GM12801 (cell line): ENCODE data around the gene ZFAND3.

Source experiments
- CTCF ChIP-seq: IDR thresholded peaks from one replicate; pipeline ENCODE4 v1.5.1; 2011; ENCODE audit warnings: control low read depth; ENCODE audit not compliant: insufficient read length; ENCODE audit errors: extremely low read depth

ZFAND3 gene

DNA sequence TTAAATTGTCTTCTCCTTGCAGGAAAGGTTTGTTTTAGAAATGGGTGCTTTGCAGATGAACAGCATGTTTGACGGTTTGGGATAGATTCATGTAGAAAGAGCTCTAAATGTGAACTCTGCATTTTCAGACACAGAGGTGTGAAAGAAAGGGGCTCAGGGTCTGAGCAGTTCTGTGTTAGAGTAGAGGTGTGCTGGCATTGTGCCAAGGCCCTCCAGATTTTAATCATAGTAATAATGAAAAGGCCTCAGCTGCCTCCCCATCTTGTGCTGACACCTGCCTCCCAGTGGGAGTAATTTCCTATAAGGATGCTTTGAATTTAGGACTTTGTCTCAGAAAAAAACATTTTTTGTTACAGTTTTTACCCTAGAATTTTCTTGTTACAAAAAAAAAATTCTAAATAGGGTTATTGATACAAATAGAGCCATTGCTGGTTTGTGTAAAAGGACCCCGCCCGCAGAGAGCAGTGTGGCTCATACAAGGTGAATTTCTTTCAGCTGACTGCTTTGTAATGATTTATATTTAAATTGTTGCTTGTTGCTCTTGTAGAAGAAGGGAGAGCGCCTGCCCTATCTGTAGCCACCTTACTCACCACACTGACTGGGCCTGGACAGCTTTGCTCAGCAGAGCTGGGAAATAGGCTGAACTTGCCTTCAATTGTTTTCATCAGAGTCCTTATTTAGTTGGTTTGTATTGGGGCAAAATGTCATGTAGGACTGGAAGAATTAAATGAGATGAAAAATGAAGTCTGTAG, 294.5 kb downstream of the ZFAND3 start:
- TF ChIP-seq CTCF: no peak

DNA sequence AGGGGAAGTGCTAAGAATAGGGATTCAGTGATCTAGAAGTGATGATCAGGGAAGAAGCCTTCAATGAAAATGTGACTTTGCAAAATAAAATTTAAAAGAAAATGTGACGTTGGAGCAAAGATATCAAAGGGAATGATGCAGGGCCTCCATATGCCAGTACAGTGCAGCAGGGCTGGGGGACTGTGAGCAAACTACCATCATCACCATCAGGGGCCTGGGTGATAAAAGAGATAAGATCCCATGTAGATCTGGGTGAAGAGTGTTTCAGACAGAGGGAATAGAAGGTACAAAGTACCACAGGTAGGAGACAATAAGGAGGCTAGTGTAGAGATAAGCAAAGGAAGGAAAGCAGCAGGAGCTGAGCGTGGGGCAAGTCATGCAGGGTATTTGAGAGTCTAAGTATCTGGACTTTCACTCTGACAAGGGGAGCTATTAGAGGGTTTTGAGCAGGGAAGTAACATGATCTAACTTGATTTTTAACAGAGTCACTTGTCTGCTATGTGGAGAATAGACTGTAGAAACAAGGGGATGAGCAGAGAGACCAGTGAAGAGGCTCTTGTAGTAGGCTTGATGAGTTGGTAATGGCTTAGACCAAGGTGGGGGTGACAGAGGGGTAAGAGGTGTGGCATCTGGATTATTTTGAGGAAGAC, 295.6 kb downstream of the ZFAND3 start:
- TF ChIP-seq CTCF: no peak

GRCh38 chr6:38115626-38116008, 296.1 kb downstream of the ZFAND3 start:
- TF ChIP-seq CTCF: no peak

GRCh38 chr6:38116248-38116647, 296.7 kb downstream of the ZFAND3 start:
- TF ChIP-seq CTCF: no peak

DNA sequence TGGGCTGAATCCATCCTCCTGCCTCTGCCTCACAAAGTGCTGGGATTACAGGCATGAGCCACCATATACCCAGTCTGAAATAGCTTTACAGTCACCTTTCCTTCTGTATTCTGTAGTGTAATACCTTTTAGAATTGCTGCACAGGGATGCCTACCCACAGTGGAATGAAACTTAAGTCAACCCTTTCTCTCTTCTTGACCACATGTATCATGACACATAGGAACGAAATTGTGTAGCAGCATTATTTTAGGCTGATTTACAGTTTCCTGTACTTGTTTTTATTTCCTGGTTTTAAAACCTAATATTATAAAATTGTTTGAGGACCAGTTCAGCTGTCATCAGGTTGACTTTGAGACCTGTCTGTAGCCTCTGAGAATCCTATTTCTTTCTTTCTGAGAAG, 297.8 kb downstream of the ZFAND3 start:
- TF ChIP-seq CTCF: no peak

DNA sequence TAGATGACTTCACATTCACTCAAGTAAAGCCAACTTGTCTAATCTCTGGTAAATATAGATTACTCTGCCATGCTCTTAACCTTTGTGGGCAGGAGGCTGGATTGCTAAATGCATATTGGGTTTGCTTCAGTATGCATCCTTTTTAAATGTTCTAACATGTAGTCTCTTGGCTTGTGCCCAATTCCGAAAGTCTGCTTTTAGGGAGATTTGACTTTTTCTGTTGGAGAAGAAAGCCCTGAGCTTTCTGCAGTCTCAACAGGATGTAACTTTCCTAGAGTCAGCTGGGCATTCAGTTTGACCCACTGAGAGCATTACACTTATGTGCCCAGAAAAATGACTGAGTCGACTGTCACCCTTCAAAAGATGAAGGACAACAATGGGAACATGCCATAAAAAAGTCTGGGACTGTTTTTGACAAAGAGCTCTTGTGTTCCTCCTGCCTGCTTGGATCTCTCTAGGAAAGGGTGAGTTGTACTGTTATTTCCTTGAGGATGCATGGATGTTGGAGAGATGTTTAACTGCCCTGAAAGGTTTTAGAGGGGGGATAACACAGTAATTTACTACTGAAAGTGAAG, 299.4 kb downstream of the ZFAND3 start:
- no peak for TF ChIP-seq CTCF

DNA sequence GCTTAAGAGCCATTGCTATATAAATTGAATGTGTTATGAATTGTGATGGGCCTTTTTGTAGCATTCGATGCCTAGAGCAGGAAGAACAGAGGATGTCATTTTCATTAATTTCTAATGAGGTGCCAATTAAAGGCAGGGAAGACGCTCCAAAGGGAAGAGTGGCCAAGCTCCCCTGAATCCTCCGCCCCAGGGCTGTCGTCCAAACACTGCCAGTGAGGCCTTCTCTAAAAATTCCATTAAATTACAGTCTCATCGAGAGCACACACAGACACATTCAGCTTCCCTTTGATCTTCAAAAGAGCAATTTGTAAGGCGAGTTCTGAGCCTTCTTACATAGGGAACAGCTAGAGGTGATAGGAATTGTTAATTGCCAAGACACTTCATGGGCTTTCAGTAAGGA, 300.0 kb downstream of the ZFAND3 start:
- no peak for TF ChIP-seq CTCF
